HG02938 (cell line): ENCODE measurements around the gene EMP2.
"Not testable (repeated sequence)": the region's sequence is repeated elsewhere in the genome, so short reads cannot be mapped to it uniquely, and the experiment has no call there.

ENCODE experiments used
- ATAC-seq: cut with Tn5 transposase; IDR thresholded peaks from one replicate; pipeline ENCODE4 v1.9.1; 2021; ENCODE audit warnings: mild to moderate bottlenecking, moderate library complexity; ENCODE audit not compliant: unreplicated experiment

The EMP2 gene

GRCh38 chr16:10579965-10580882, at the start of gene EMP2:
Gene EMP2, minus strand, starts transcription at chr16:10580598. Its CDS starts 32,981 bp downstream, at chr16:10547617.
- ATAC-seq = no peak

GRCh38 chr16:10629592-10629963, 49.2 kb upstream of the EMP2 start:
- no peak for ATAC-seq

GRCh38 chr16:10625595-10626357, 45.4 kb upstream of the EMP2 start:
- no peak for ATAC-seq

- ATAC-seq = no peak
Measured at GRCh38 chr16:10624527-10624926, 44.1 kb upstream of the EMP2 start.

- ATAC-seq = no peak
Measured at GRCh38 chr16:10623059-10623458, 42.7 kb upstream of the EMP2 start.

- ATAC-seq = no peak
Measured at GRCh38 chr16:10622036-10622921, 41.9 kb upstream of the EMP2 start.

GRCh38 chr16:10621216-10621949, 41.0 kb upstream of the EMP2 start:
- not testable (repeated sequence) for ATAC-seq

GRCh38 chr16:10620120-10620519, 39.7 kb upstream of the EMP2 start:
- no peak for ATAC-seq

GRCh38 chr16:10619271-10619849, 39.0 kb upstream of the EMP2 start:
- ATAC-seq = no peak

GRCh38 chr16:10618710-10619209, 38.4 kb upstream of the EMP2 start:
- ATAC-seq = no peak

GRCh38 chr16:10617662-10618420, 37.4 kb upstream of the EMP2 start:
- ATAC-seq = no peak

- ATAC-seq = no peak
Measured at GRCh38 chr16:10616756-10617640, 36.6 kb upstream of the EMP2 start.

GRCh38 chr16:10616419-10616755, 36.0 kb upstream of the EMP2 start:
- ATAC-seq = no peak

- ATAC-seq = no peak
Measured at GRCh38 chr16:10614685-10615084, 34.3 kb upstream of the EMP2 start.

GRCh38 chr16:10613785-10614485, 33.5 kb upstream of the EMP2 start:
- no peak for ATAC-seq

GRCh38 chr16:10612649-10613179, 32.3 kb upstream of the EMP2 start:
- ATAC-seq = no peak

GRCh38 chr16:10611825-10612342, 31.5 kb upstream of the EMP2 start:
- no peak for ATAC-seq
